RWPE1 (cell line): ENCODE data around the gene THAP3.

Experiments used
- CTCF ChIA-PET: fragments of 350-600 bp; sonication (Branson Sonifier 250); formaldehyde crosslinking; extraction: SDS; loops from one replicate; lab custom pipeline; 2021; lab: Yijun Ruan, JAX
- POLR2A ChIA-PET: fragments of 400-600 bp; formaldehyde crosslinking; extraction: SDS; loops from one replicate; lab custom pipeline; 2020; ENCODE audit warnings: antibody characterized with exemption; ENCODE audit not compliant: low non-redundant PET; lab: Yijun Ruan, JAX
- DNase-seq: peaks from one replicate; pipeline ENCODE4 v3.0.0; 2012; ENCODE audit warnings: low spot score
- H3K27ac ChIP-seq: fragments of 450-650 bp; 2 replicates; pipeline ENCODE4 v1.5.1; 2017
- TF ChIP-seq, protein P1 (sequence below): fragments of 450-650 bp; conservative IDR thresholded peaks from 2 replicates; pipeline ENCODE4 v1.5.1; 2017; ENCODE audit warnings: low read depth, mild to moderate bottlenecking

THAP3 gene

GRCh38 chr1:6627031-6627430 is 2.4 kb downstream of the THAP3 start:
- TF ChIP-seq, protein P1, sequence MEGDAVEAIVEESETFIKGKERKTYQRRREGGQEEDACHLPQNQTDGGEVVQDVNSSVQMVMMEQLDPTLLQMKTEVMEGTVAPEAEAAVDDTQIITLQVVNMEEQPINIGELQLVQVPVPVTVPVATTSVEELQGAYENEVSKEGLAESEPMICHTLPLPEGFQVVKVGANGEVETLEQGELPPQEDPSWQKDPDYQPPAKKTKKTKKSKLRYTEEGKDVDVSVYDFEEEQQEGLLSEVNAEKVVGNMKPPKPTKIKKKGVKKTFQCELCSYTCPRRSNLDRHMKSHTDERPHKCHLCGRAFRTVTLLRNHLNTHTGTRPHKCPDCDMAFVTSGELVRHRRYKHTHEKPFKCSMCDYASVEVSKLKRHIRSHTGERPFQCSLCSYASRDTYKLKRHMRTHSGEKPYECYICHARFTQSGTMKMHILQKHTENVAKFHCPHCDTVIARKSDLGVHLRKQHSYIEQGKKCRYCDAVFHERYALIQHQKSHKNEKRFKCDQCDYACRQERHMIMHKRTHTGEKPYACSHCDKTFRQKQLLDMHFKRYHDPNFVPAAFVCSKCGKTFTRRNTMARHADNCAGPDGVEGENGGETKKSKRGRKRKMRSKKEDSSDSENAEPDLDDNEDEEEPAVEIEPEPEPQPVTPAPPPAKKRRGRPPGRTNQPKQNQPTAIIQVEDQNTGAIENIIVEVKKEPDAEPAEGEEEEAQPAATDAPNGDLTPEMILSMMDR = no peak
- CTCF ChIA-PET = no interaction called here
- peak overlapping the region; percentile 29 for H3K27ac ChIP-seq
- no peak for DNase-seq
- POLR2A ChIA-PET = no interaction called here

DNA sequence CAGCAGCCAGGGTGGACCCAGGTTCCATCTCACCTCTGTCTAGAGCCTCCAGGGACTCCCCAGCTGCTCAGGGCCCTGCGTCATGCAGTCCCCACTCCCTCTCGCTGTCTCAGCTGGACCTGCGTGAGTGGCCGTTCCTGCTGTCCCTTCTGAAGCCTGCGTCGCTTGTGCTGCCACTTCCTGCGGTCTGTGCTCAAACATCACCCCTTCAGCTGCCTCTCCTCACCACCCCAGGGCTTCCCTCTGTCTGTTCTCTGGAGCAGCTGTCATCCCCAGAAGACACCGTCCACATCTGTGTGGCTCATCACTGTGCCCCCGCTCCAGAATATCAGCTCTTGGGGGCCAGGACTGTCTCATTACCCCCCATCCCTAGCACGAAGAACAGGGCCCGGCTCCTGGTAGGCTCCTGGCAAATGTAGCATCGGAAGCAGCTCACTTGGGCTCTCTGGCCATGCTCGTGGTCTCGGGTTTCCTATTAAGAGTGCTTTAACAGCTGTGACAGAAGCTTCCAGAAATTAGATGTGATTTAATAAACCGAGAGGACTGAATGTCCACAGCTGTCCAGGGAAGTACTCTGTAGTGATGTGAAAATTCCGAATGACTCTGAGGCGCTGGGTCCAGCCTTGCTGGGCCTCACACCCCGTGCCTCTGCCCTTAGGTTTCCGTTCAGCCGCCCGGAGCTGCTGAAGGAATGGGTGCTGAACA is 3.3 kb downstream of the THAP3 start:
- CTCF ChIA-PET = interaction anchor here (0.6 to 0.9 kb wide), 2 partner anchors 137 to 1244 kb away, joined by 3 read pairs; no protein-coding TSS in a partner anchor
- POLR2A ChIA-PET = no interaction called here
- peak overlapping the region; percentile 29 for H3K27ac ChIP-seq
- TF ChIP-seq, protein P1 = no peak
- DNase-seq = no peak

- TF ChIP-seq, protein P1 = no peak
- ChIA-PET POLR2A (no interaction called here), CTCF (no interaction called here)
- H3K27ac ChIP-seq = peak overlapping the region; percentile 35; the same call in 1 of the 2 replicates
- no peak for DNase-seq
Observed at GRCh38 chr1:6628971-6629479, 4.4 kb downstream of the THAP3 start.

- ChIA-PET CTCF (interaction anchor here (0.7 kb wide), 1 partner anchor 391 kb away, joined by 5 read pairs; no protein-coding TSS in a partner anchor), POLR2A (no interaction called here)
- no peak for DNase-seq
- TF ChIP-seq, protein P1 = no peak
- H3K27ac ChIP-seq = peak overlapping the region; percentile 35
Observed at GRCh38 chr1:6630027-6630426, 5.4 kb downstream of the THAP3 start.

DNA sequence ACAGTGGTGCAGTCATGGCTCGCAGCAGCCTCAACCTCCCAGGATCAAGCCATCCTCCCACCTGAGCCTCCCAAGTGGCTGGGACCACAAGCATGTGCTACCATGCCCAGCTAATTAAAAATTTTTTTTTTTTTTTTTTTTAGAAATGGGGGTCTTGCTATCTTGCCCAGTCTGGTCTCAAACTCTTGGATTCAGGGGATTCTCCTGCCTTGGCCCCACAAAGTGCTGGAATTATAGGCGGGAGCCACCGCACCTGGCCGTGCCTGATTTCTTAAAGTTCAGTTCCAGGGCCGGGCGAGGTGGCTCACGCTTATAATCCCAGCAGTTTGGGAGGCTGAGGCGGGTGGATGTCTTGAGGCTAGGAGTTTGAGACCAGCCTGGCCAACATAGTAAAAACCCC is 6.4 kb downstream of the THAP3 start:
- no peak overlapping the region for H3K27ac ChIP-seq
- TF ChIP-seq, protein P1 = no peak
- ChIA-PET CTCF (interaction anchor here (0.6 to 0.7 kb wide), 3 partner anchors 42 to 909 kb away, joined by 3 to 6 read pairs (median 4); no protein-coding TSS in a partner anchor), POLR2A (no interaction called here)
- no peak for DNase-seq

GRCh38 chr1:6632588-6633514 is 8.2 kb downstream of the THAP3 start:
- H3K27ac ChIP-seq = peak overlapping the region; percentile 53
- DNase-seq = no peak
- CTCF ChIA-PET = interaction anchor here (0.6 to 1.3 kb wide), 2 partner anchors 14 to 428 kb away, joined by 3 read pairs; no protein-coding TSS in a partner anchor
- TF ChIP-seq, protein P1 = no peak
- POLR2A ChIA-PET = interaction anchor here (0.6 kb wide), 1 partner anchor 18 kb away, joined by 4 read pairs; no protein-coding TSS in a partner anchor
